ENCODE measurements around the gene SGTB. TPM values are rescaled to one million over a fixed set of nuclear protein-coding genes. Genes with fewer than 3 reads are reported as not detected.
A peak's percentile ranks its signal among the peaks of the same experiment; 100 is the strongest.
"Not testable (repeated sequence)": the region's sequence is repeated elsewhere in the genome, so short reads cannot be mapped to it uniquely, and the experiment has no call there.

The SGTB gene
- total RNA-seq, 1 experiment from 2014 or later = 10.2 TPM

DNA sequence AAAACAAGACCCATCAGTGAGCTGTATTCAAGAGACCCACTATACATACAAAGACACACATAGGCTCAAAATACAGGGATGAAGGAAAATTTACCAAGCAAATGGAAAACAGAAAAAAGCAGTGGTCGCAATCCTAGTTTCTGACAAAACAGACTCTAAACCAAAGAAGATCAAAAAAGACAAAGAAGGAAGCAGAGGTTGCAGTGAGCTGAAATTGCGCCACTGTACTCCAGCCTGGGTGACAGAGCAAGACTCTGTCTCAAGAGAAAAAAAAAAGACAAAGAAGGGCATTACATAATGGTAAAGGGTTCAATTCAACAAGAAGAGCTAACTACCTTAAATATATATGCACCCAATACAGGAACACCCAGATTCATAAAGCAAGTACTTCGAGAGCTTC lies 45.9 kb downstream of the SGTB start:
- H3K27ac ChIP-seq (ENCODE audit: low read length); H3K4me2 ChIP-seq (ENCODE audit: low read depth, low read length, poor library complexity, severe bottlenecking); H3K27me3 ChIP-seq (ENCODE audit: low read length); DNase-seq; H3K9me2 ChIP-seq (replicated peaks; ENCODE audit: insufficient read depth, low read length); H4K20me1 ChIP-seq (ENCODE audit: insufficient read depth, low read depth, low read length); H3K4me3 ChIP-seq (ENCODE audit: low read length); H3K9me3 ChIP-seq (ENCODE audit: low read length); H3K9ac ChIP-seq (ENCODE audit: low read length); H2AFZ ChIP-seq (ENCODE audit: low read length): not testable (repeated sequence)
- H3K4me1 ChIP-seq (ENCODE audit: low read length) = peaks cover 13% of the 10 kb centered on the region
- H3K36me3 ChIP-seq (ENCODE audit: insufficient read depth, low read length) = peaks cover 29% of the 10 kb centered on the region
- H3K79me2 ChIP-seq (ENCODE audit: low read length) = peaks cover 27% of the 10 kb centered on the region

DNA sequence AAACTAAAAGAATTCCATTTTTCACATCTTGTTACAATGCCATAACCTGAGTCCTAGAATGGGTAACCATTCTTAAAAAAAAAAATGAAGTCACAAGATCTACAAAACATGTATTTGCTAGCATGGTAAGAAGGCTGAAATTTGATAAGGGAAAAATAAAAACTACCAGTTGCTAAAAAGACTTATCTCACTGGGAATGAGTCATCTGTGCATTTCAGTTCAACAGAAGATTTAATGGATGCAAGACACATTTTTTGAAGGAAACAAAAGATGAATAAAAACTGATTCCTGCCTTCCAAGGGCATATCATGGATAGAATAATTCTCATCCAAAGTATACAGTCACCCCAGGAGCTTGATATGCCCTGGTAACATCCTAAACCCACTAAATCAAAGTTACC lies 47.2 kb downstream of the SGTB start:
- Histone ChIP-seq H4K20me1 (ENCODE audit: insufficient read depth, low read depth, low read length) (no peaks in the 10 kb centered on the region), H3K9me3 (ENCODE audit: low read length) (no peaks in the 10 kb centered on the region), H3K9me2 (replicated peaks; ENCODE audit: insufficient read depth, low read length) (no peaks in the 10 kb centered on the region), H3K27me3 (ENCODE audit: low read length) (no peaks in the 10 kb centered on the region), H3K36me3 (ENCODE audit: insufficient read depth, low read length) (peaks cover 23% of the 10 kb centered on the region; the same call in 1 of the 2 replicates), H3K4me1 (ENCODE audit: low read length) (peaks cover 13% of the 10 kb centered on the region), H3K27ac (ENCODE audit: low read length) (peak overlapping the region; percentile 8; the same call in 1 of the 2 replicates), H3K4me2 (ENCODE audit: low read depth, low read length, poor library complexity, severe bottlenecking) (peak overlapping the region; percentile 24), H2AFZ (ENCODE audit: low read length) (no peak overlapping the region), H3K79me2 (ENCODE audit: low read length) (peaks cover 25% of the 10 kb centered on the region), H3K4me3 (ENCODE audit: low read length) (no peak overlapping the region), H3K9ac (ENCODE audit: low read length) (no peak overlapping the region)
- DNase-seq = no peak

DNA sequence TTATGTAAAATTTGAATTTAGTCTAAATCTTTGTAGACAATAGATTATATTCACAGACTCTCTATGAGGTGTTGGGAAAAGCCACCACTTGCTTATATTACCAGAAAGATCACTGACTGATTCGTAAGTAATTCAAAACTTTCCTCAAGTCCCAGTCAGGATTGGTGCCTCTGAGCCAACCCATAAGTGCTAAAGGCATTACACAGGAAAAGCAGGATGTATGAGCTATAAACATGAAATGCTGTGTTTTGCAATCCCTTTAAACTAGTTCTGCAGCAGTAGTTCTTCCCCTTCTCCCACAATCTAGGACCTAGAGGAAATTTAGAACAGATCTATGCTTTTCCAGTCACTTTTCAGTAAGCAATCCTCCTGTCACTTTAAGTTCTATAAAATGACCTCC lies 49.1 kb downstream of the SGTB start:
- DNase-seq = no peak
- Histone ChIP-seq H3K9ac (ENCODE audit: low read length) (no peak overlapping the region), H2AFZ (ENCODE audit: low read length) (no peak overlapping the region), H3K27me3 (ENCODE audit: low read length) (no peaks in the 10 kb centered on the region), H4K20me1 (ENCODE audit: insufficient read depth, low read depth, low read length) (no peaks in the 10 kb centered on the region), H3K4me1 (ENCODE audit: low read length) (peaks cover 13% of the 10 kb centered on the region), H3K27ac (ENCODE audit: low read length) (no peak overlapping the region), H3K79me2 (ENCODE audit: low read length) (peaks cover 19% of the 10 kb centered on the region), H3K36me3 (ENCODE audit: insufficient read depth, low read length) (peaks cover 23% of the 10 kb centered on the region; the same call in 1 of the 2 replicates), H3K9me3 (ENCODE audit: low read length) (no peaks in the 10 kb centered on the region), H3K4me2 (ENCODE audit: low read depth, low read length, poor library complexity, severe bottlenecking) (no peak overlapping the region), H3K4me3 (ENCODE audit: low read length) (no peak overlapping the region), H3K9me2 (replicated peaks; ENCODE audit: insufficient read depth, low read length) (no peaks in the 10 kb centered on the region)

- no peak overlapping the region for H3K27ac ChIP-seq (ENCODE audit: low read length)
- no peak overlapping the region for H2AFZ ChIP-seq (ENCODE audit: low read length)
- H3K4me3 ChIP-seq (ENCODE audit: low read length) = no peak overlapping the region
- DNase-seq = no peak
- H3K4me1 ChIP-seq (ENCODE audit: low read length) = peaks cover under 1% of the 10 kb centered on the region
- H3K9me3 ChIP-seq (ENCODE audit: low read length) = no peaks in the 10 kb centered on the region
- no peaks in the 10 kb centered on the region for H3K9me2 ChIP-seq (replicated peaks; ENCODE audit: insufficient read depth, low read length)
- no peak overlapping the region for H3K4me2 ChIP-seq (ENCODE audit: low read depth, low read length, poor library complexity, severe bottlenecking)
- H3K27me3 ChIP-seq (ENCODE audit: low read length) = no peaks in the 10 kb centered on the region
- H3K9ac ChIP-seq (ENCODE audit: low read length) = no peak overlapping the region
- no peaks in the 10 kb centered on the region for H3K79me2 ChIP-seq (ENCODE audit: low read length)
- no peaks in the 10 kb centered on the region for H4K20me1 ChIP-seq (ENCODE audit: insufficient read depth, low read depth, low read length)
- H3K36me3 ChIP-seq (ENCODE audit: insufficient read depth, low read length) = peaks cover 36% of the 10 kb centered on the region; the same call in 1 of the 2 replicates
These were observed 53.2 kb downstream of the SGTB start for GRCh38 chr5:65668696-65669095.

- no peaks in the 10 kb centered on the region for H3K79me2 ChIP-seq (ENCODE audit: low read length)
- H3K4me3 ChIP-seq (ENCODE audit: low read length) = no peak overlapping the region
- H3K4me2 ChIP-seq (ENCODE audit: low read depth, low read length, poor library complexity, severe bottlenecking) = no peak overlapping the region
- no peak for DNase-seq
- H3K27ac ChIP-seq (ENCODE audit: low read length) = no peak overlapping the region
- H3K4me1 ChIP-seq (ENCODE audit: low read length) = no peaks in the 10 kb centered on the region
- no peaks in the 10 kb centered on the region for H3K9me2 ChIP-seq (replicated peaks; ENCODE audit: insufficient read depth, low read length)
- H4K20me1 ChIP-seq (ENCODE audit: insufficient read depth, low read depth, low read length) = no peaks in the 10 kb centered on the region
- no peak overlapping the region for H3K9ac ChIP-seq (ENCODE audit: low read length)
- no peaks in the 10 kb centered on the region for H3K9me3 ChIP-seq (ENCODE audit: low read length)
- no peak overlapping the region for H2AFZ ChIP-seq (ENCODE audit: low read length)
- H3K27me3 ChIP-seq (ENCODE audit: low read length) = no peaks in the 10 kb centered on the region
- H3K36me3 ChIP-seq (ENCODE audit: insufficient read depth, low read length) = peaks cover 29% of the 10 kb centered on the region; the same call in 1 of the 2 replicates
These were observed 57.9 kb downstream of the SGTB start for GRCh38 chr5:65663804-65664521.

DNA sequence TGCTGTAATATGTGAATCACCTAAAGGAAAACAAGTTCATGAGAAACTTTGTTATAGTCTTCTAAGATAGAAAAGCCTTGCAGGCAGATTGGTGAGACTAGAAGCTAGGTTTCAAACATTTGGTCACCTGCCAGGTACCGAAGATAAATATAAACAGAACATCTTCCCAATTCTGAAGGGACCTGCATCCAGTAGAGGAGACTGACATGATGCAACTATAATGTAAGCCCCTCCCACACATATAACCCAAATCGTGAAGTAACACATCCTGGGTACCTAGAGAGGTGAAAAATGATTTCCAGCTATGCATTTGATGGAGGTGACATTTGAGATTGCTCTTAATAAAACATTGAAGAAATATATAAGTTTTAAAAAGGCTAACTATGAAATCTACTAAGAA lies 67.2 kb downstream of the SGTB start:
- Histone ChIP-seq H3K79me2 (ENCODE audit: low read length) (no peaks in the 10 kb centered on the region; the same call in 1 of the 2 replicates), H3K4me1 (ENCODE audit: low read length) (no peaks in the 10 kb centered on the region), H3K36me3 (ENCODE audit: insufficient read depth, low read length) (peaks cover 32% of the 10 kb centered on the region; the same call in 1 of the 2 replicates), H3K9ac (ENCODE audit: low read length) (no peak overlapping the region), H3K27me3 (ENCODE audit: low read length) (no peaks in the 10 kb centered on the region), H4K20me1 (ENCODE audit: insufficient read depth, low read depth, low read length) (no peaks in the 10 kb centered on the region), H3K9me2 (replicated peaks; ENCODE audit: insufficient read depth, low read length) (no peaks in the 10 kb centered on the region), H3K27ac (ENCODE audit: low read length) (no peak overlapping the region), H3K4me3 (ENCODE audit: low read length) (no peak overlapping the region), H3K4me2 (ENCODE audit: low read depth, low read length, poor library complexity, severe bottlenecking) (no peak overlapping the region), H3K9me3 (ENCODE audit: low read length) (no peaks in the 10 kb centered on the region), H2AFZ (ENCODE audit: low read length) (no peak overlapping the region)
- DNase-seq = no peak

DNA sequence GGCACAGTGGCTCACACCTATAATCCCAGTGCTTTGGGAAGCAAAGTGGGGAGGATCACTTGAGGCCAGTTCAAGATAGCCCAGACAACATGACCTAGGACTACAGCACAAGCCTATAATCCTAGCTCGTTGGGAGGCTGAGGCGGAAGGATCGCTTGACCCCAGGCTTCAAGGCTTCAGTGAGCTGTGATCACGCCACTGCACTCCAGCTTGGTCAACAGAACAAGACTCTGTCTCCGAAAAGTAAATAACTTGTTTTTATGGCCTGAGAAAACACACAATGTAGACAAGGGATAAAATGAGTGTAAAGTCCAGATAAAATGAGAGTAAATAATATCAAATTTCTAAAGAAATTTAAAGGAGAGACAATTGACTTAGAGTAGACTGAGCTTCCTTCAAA lies 70.8 kb downstream of the SGTB start:
- Histone ChIP-seq H3K79me2 (ENCODE audit: low read length) (peaks cover 15% of the 10 kb centered on the region), H3K4me2 (ENCODE audit: low read depth, low read length, poor library complexity, severe bottlenecking) (no peak overlapping the region), H2AFZ (ENCODE audit: low read length) (no peak overlapping the region), H3K27me3 (ENCODE audit: low read length) (no peaks in the 10 kb centered on the region), H4K20me1 (ENCODE audit: insufficient read depth, low read depth, low read length) (no peaks in the 10 kb centered on the region), H3K9ac (ENCODE audit: low read length) (no peak overlapping the region), H3K36me3 (ENCODE audit: insufficient read depth, low read length) (peaks cover 35% of the 10 kb centered on the region; the same call in 1 of the 2 replicates), H3K27ac (ENCODE audit: low read length) (no peak overlapping the region), H3K4me1 (ENCODE audit: low read length) (no peaks in the 10 kb centered on the region), H3K9me3 (ENCODE audit: low read length) (no peaks in the 10 kb centered on the region), H3K9me2 (replicated peaks; ENCODE audit: insufficient read depth, low read length) (no peaks in the 10 kb centered on the region), H3K4me3 (ENCODE audit: low read length) (no peak overlapping the region)
- no peak for DNase-seq

DNA sequence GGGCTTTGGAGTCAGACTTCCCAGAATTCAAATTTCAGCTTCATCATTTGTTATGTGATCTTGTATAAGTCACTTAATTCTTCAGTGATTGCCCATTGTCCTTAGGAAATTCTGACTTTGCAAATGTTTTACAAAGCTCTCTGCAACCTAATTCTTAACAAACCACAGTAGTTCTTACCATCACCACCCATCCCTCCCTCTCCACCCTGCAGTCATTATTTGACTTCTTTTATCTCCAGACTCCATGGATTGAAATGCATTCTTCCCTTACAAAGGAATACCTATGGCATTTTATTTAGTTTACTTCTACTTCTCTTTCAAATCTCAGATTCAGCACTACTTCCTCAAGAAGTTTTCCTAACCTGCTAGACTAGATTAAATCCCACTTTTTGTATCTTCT lies 74.0 kb downstream of the SGTB start:
- Histone ChIP-seq H4K20me1 (ENCODE audit: insufficient read depth, low read depth, low read length) (no peaks in the 10 kb centered on the region), H3K27me3 (ENCODE audit: low read length) (no peaks in the 10 kb centered on the region), H3K36me3 (ENCODE audit: insufficient read depth, low read length) (peaks cover 24% of the 10 kb centered on the region; the same call in 1 of the 2 replicates), H3K9me2 (replicated peaks; ENCODE audit: insufficient read depth, low read length) (no peaks in the 10 kb centered on the region), H2AFZ (ENCODE audit: low read length) (no peak overlapping the region), H3K4me1 (ENCODE audit: low read length) (no peaks in the 10 kb centered on the region), H3K9me3 (ENCODE audit: low read length) (no peaks in the 10 kb centered on the region), H3K9ac (ENCODE audit: low read length) (no peak overlapping the region), H3K4me2 (ENCODE audit: low read depth, low read length, poor library complexity, severe bottlenecking) (no peak overlapping the region), H3K27ac (ENCODE audit: low read length) (no peak overlapping the region), H3K79me2 (ENCODE audit: low read length) (peaks cover 15% of the 10 kb centered on the region), H3K4me3 (ENCODE audit: low read length) (no peak overlapping the region)
- no peak for DNase-seq

Data from Karpas-422 (cell line).